Suppressor macrophage (primary cell): ENCODE results near the gene RFX6.
"Not testable (repeated sequence)": the region's sequence is repeated elsewhere in the genome, so short reads cannot be mapped to it uniquely, and the experiment has no call there.

ENCODE experiments used
- DNase-seq, 4 experiments: peaks; one replicate each; pipeline ENCODE4 v3.0.0-alpha.2; 2020 to 2022
- total RNA-seq, 17 experiments: gene quantifications; one replicate each; lab custom pipeline; 2026; ENCODE audit warnings: mixed read lengths in 6 of 17, inconsistent platforms in 3 of 17; lab: John Stamatoyannopoulos, UW

Gene RFX6
- total RNA-seq: 0 to 2.9 (median 0) reads per million in 17 experiments

GRCh38 chr6:116876635-116877611, at the start of gene RFX6:
TSS of gene RFX6 (plus strand) at chr6:116877242. CDS start at chr6:116877276, 34 bp downstream.
- no peak for DNase-seq

GRCh38 chr6:116827561-116828240, 49.3 kb upstream of the RFX6 start:
- no peak for DNase-seq

- DNase-seq: no peak
Measured at GRCh38 chr6:116828983-116829382, 48.1 kb upstream of the RFX6 start, which contains the start of gene GPRC6A. TSS of gene GPRC6A (minus strand) at chr6:116829083. CDS start at chr6:116829013, 70 bp downstream.

- not testable (repeated sequence) for DNase-seq
Measured at GRCh38 chr6:116834526-116834925, 42.5 kb upstream of the RFX6 start.

- DNase-seq: no peak
Measured at GRCh38 chr6:116836606-116837342, 40.3 kb upstream of the RFX6 start.

GRCh38 chr6:116840091-116840490, 37.0 kb upstream of the RFX6 start:
- DNase-seq: peak in 2 of 4 experiments; percentile 16 to 34

- no peak for DNase-seq
Measured at GRCh38 chr6:116842459-116842858, 34.6 kb upstream of the RFX6 start.

GRCh38 chr6:116847227-116847626, 29.8 kb upstream of the RFX6 start:
- peak in 2 of 4 experiments; percentile 39 for DNase-seq

- DNase-seq: no peak
Measured at GRCh38 chr6:116858060-116858459, 19.0 kb upstream of the RFX6 start.

- DNase-seq: no peak
Measured at GRCh38 chr6:116859264-116859663, 17.8 kb upstream of the RFX6 start.

GRCh38 chr6:116866281-116866871, 10.7 kb upstream of the RFX6 start:
- no peak for DNase-seq

GRCh38 chr6:116872771-116873170, 4.3 kb upstream of the RFX6 start:
- no peak for DNase-seq

- no peak for DNase-seq
Measured at GRCh38 chr6:116876107-116876506, 935 bp upstream of the RFX6 start.

- no peak for DNase-seq
Measured at GRCh38 chr6:116877743-116878142, 701 bp downstream of the RFX6 start.

- DNase-seq: no peak
Measured at GRCh38 chr6:116881236-116881635, 4.2 kb downstream of the RFX6 start.

- no peak for DNase-seq
Measured at GRCh38 chr6:116883005-116883404, 6.0 kb downstream of the RFX6 start.

- no peak for DNase-seq
Measured at GRCh38 chr6:116884530-116884929, 7.5 kb downstream of the RFX6 start.

- no peak for DNase-seq
Measured at GRCh38 chr6:116887168-116887567, 10.1 kb downstream of the RFX6 start.

GRCh38 chr6:116887894-116888293, 10.9 kb downstream of the RFX6 start:
- no peak for DNase-seq

- no peak for DNase-seq
Measured at GRCh38 chr6:116888732-116889360, 11.8 kb downstream of the RFX6 start.

- no peak for DNase-seq
Measured at GRCh38 chr6:116894669-116895068, 17.6 kb downstream of the RFX6 start.

- DNase-seq: no peak
Measured at GRCh38 chr6:116895935-116896334, 18.9 kb downstream of the RFX6 start.
